GM18519 (cell line): ENCODE measurements around the gene RGS3.

Experiments
- ATAC-seq: cut with Tn5 transposase; IDR thresholded peaks from one replicate; pipeline ENCODE4 v1.9.1; 2021; ENCODE audit warnings: mild to moderate bottlenecking, moderate library complexity; ENCODE audit not compliant: unreplicated experiment, low FRiP score

Gene RGS3

DNA sequence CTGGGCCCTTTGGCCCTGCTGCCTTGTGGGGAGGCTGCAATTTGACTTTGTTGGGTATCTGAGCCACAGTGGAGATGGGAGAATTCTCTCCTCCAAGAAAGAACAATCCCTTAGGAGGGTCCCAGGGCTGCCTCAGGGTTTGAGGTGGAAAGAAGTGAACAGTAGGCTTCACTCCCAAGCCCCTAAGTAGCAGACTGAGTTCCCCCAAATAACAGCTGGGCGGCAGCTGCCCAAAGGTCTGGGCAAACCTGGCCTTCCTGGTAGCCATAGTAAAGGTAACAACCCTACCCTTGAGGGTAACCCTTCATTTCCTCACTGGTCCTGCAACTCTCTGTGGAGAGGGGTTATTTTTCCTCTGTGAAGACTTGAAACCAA lies 746 bp downstream of the RGS3 start:
- ATAC-seq, result no peak

GRCh38 chr9:113465599-113466140 lies 2.1 kb downstream of the RGS3 start:
- no peak for ATAC-seq

DNA sequence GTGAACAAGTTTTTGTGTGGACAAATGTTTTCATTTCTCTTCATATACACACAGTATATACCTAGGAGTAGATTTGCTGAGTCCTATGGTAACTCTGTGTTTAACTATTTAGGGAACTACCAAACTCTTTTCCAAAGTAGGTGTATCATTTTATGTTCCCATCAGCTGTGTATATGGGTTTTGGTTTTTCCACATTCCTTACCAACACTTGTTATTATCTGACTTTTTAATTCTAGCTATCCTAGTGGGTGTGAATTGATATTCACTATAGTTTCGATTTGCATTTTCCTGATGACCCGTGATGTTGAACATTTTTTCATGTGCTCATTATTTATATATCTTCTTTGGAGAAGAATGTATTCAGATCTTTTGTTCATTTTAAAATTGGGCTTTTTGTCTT lies 3.7 kb downstream of the RGS3 start:
- no peak for ATAC-seq

DNA sequence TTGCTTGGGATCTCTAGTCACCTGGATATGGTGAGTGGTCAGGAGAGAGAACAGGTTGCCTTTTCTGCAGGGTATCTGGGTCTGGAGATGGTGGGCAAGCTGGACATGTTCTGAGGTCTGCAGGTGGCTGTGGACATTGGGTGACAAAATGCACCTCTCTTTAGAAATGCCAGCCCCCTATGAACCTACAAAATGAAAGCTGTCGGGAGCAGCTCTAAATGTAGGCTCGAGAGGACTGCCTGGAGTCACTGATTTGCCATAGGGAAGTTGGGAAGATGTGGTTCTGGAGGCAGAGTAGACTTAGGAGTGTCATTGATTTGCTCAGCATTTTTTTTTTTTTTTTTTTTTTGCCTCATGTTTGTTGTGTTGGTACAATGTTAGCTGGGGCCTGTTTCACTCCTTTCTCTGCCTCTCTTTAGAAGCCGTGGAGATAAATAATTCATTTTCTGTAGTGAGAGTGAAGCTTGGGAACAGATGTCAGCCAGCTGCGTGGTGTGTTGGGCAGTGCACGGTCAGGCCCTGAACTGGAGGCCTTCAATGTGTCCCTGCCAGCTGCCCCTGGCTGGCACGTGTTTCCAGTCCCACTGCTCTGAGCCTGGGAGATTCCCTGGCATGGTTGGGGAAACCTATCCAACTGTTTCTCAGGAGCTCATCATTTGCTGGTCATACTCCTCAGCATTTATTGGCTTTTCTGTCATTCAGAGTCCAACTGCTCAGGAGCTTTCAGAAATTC lies 5.4 kb downstream of the RGS3 start:
- no peak for ATAC-seq

GRCh38 chr9:113471143-113471542 lies 7.6 kb downstream of the RGS3 start:
- no peak for ATAC-seq

GRCh38 chr9:113471566-113471965 lies 8.0 kb downstream of the RGS3 start:
- no peak for ATAC-seq

DNA sequence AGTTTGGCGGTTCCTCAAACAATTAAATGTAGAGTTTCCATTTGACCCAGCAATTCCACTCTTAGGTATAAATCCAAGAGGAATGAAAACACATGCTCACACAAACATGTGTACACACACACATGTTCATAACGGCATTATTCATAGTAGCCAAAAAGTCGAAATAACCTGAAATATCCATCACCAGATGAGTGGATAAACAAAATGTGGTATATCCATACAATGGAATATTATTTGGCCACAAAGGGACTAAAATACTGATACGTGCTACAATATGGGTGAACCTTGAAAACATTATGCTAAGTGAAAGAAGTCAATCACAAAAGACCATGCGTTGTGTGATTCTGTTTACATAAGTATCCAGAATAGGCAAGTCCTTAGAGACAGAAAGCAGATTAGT lies 8.7 kb downstream of the RGS3 start:
- ATAC-seq, result no peak

- ATAC-seq, result no peak
Measured at GRCh38 chr9:113474360-113475028, 11.0 kb downstream of the RGS3 start.

- no peak for ATAC-seq
Measured at GRCh38 chr9:113475031-113475430, 11.5 kb downstream of the RGS3 start.

DNA sequence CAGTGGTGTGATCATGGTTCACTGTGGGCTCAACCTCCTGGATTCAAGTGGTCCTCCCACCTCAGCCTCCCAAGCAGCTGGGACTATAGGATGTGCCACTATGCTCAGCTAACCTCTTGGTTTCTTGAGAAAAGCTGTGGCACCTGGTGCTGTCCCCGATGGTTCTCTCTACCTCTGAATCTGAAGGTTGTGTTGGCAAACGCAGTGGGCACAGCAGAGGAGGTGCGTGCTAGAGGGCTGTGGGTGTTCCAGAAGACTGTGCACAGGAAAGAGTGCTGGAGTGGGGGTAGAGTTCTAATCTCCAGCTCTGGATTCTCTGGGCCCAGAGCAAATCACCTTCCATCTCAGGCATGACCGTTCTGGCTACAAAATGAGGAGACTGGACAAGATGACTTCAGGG lies 12.5 kb downstream of the RGS3 start:
- no peak for ATAC-seq

DNA sequence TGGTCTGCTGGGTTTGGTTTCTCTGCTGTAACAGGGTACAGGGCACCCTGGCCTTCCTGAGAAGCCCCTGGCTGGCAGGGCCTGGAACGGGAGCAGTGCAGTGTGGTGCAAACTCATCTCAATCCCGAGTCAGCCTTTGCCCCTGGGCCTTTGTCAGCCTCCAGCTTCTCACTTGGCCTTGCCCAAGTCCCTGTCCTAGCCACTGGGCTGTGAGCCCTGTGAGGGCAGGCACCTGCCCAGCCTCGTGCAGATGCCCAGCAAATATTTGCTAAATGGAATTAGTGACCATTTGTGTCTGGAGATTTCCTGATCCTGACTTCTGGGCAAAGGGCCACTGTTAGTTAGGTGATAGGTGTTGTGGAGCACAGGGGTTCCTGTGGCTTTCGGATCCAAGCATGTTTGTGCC lies 13.0 kb downstream of the RGS3 start:
- no peak for ATAC-seq

DNA sequence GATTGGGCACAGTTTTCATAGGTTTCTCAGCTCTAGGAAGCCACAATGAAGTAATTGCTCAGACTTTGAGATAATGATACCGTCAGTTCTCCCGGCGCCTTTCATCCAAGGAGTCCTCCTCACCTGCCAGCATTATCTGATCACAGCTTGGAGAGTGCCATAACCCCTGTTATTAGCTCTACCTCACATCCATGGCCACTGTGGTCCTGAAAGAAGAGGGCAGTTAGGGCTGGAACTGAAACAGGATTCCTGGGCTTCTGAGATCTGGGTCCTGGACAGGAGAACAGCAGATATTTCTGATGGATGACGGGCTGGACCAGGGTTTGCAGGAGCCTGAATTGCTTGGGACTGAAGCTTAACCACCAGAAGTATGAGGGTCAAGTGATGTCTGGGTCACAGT lies 13.5 kb downstream of the RGS3 start:
- no peak for ATAC-seq

- ATAC-seq, result no peak
Measured at GRCh38 chr9:113477661-113478060, 14.1 kb downstream of the RGS3 start.

DNA sequence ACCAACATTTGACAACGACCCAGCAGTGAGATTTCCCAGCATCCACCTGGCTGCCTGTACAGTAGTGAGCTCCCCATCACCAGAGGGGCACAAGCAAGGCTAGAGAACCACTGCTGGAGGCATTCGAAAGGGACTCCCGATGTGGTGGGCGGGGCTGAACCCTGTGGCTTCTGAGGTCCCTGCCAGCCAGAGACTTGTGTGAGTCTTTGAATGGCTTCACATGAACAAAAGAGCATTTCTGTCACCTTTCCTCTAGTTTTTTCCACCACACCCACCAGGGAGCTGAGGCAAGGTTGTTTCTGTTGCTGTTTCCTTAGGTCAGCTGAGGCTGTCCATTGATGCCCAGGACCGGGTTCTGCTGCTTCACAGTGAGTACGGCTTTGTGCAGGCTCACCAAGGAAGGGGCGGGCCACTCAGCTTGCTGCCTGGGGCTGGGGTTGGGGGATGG lies 15.7 kb downstream of the RGS3 start:
- ATAC-seq, result no peak

DNA sequence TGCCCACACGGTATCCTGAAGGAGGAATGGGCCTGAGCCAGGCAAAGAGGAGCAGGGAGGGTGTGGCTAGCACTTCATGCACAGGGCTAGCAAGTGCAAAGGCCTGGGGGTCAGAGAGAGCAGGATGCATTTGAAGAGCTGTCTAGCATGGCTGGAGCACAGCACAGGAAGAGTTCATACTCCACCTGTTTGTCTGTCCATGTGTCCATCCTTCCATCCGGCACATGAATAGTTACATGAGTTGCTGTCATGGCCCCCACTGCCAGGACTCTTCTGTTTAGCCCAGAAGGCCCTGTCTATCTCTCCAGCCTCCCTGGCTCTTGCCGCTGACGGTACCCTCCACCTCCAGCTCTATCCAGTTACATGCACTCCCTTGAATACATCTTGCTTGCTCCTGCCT lies 17.1 kb downstream of the RGS3 start:
- no peak for ATAC-seq

DNA sequence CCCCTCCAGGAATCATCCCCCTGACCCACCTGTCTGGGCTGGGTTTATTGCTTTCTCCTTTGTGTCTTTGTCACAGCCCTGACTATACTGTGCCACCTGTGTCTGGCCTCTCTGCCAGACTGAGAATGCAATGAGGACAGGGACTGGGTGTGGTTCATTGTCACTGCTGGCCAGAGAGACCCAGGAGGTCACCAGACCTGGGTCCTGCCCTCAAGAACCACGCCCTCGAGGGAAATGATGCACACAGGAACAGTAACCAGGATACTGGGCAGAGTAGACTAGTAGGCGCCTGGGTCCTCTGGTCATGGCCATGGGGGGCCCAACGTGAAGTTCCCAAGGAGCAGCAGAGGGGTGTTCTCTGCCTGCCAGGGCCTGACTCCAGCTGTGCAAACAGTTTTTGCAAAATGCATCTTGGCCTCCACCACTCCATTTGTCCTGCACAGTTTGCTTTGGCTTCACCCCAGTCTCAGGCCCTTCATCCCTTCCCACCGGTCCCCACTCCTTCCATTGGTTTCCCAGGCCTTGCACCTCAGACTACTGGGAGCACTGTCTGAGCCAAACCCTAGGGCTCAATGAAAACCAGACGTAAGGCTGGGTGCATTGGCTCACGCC lies 17.8 kb downstream of the RGS3 start:
- no peak for ATAC-seq

DNA sequence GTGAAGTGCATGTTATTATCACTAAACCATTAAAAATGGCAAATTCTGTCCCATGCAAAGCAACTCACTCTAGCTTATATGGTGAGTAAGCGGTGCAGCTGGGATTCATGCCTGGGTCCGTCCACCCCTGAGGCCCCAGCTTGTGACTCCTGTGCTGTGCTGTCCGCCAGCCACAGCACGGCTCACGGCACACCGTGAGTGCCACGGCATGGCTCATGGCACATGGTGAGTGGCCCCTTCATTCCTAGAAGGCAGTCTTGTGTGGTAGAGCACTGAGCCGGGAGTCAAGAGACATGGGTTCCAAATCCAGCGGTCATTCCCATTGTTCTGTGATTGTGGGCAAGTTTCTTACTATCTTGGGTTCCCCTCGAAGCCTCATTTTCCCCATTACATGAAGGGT lies 18.8 kb downstream of the RGS3 start:
- no peak for ATAC-seq

GRCh38 chr9:113482991-113483675 lies 19.6 kb downstream of the RGS3 start:
- ATAC-seq, result no peak

DNA sequence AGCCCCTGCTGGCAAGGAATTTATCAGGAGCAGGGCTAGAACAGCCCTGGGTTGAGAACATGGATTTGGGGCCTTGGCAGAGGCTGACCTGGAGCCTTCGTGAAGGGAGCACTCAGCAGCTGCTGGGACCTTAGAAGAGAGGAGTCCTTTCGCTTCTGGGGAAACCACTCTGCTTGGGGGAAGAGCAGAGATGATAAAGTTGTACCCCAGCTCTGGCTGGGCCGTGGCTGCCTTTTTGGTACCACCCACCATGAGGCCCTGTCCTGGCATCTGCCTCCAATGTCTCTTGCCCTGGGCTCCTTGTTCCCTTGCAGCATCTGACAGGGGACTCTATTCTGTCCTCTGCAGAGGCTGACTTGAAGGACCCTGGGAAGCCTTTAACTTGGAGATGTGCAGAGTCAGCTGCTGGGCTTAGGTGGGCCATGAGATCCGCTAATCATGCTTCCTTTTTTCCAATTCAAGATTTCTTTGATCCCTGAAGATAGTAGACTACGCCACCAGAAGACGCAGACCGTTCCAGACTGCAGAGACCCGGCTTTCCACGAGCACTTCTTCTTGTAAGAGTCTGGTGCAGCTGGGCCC lies 20.2 kb downstream of the RGS3 start:
- no peak for ATAC-seq

- ATAC-seq, result no peak
Measured at GRCh38 chr9:113484258-113484730, 20.8 kb downstream of the RGS3 start.

DNA sequence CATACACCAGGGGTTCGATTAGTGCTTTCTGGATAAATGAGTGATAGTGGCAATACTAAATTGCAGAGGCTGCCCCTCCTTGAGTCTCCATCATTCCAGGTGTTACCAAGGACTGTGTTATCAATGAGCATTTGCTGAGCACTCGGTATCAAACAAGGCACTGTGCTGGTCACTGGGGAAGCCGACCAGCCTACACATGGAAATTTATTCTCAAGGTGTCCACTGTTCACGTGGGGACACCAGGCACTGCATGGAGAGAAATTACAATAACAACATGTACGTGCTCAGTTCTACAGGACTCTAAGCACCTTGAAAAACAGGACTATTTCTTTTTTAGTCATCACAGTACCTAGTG lies 22.2 kb downstream of the RGS3 start:
- no peak for ATAC-seq
